Activated naive CD4-positive, alpha-beta T cell treated with anti-CD3 and anti-CD28 coated beads, Interleukin-2, amount 50 U/mL, for 16 hours (primary cell): ENCODE measurements around the gene PXDN.
A peak's percentile ranks its signal among the peaks of the same experiment; 100 is the strongest.

Experiments used
- DNase-seq: peaks from one replicate; pipeline ENCODE4 v3.0.0-alpha.2; 2020

PXDN gene

DNA sequence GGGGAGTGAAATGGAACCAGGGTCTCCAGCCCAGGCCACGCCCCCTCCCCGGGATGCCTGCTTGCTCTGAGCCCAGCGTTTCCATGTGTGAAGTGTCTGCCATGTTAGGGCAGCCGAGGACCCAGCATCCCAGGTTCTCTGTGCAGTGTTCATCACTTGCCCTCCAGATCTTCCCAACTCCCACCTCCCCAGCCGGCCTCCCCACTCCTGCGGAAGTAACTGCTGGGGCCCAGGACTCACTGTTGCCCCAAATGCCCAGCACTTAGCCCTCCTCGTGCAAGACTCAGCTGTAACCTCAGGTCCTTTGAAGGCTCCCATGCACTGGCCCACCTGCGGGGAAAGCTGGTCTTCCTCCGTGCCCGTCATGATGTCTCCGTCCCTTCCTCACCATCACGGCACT is 9.7 kb upstream of the PXDN start:
- DNase-seq: no peak

DNA sequence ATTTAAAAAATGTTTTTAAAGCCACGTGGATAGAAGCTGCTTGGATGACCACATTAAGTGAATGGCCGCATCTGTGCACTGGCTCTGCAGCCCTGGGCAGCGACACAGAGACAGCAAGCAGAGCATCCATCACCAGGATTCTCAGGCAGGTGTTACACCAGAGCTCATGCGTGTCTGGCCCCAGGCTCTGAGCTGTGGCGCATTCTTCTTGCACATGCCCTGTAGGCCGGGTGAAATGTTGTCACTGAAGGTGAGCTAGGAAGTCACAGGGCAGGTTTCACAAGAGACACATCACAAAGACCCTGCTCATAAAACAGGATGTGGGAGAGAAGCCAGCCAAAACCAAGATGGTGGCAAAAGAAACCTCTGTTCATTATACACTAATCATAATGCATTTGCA is 8.4 kb upstream of the PXDN start:
- no peak for DNase-seq

DNA sequence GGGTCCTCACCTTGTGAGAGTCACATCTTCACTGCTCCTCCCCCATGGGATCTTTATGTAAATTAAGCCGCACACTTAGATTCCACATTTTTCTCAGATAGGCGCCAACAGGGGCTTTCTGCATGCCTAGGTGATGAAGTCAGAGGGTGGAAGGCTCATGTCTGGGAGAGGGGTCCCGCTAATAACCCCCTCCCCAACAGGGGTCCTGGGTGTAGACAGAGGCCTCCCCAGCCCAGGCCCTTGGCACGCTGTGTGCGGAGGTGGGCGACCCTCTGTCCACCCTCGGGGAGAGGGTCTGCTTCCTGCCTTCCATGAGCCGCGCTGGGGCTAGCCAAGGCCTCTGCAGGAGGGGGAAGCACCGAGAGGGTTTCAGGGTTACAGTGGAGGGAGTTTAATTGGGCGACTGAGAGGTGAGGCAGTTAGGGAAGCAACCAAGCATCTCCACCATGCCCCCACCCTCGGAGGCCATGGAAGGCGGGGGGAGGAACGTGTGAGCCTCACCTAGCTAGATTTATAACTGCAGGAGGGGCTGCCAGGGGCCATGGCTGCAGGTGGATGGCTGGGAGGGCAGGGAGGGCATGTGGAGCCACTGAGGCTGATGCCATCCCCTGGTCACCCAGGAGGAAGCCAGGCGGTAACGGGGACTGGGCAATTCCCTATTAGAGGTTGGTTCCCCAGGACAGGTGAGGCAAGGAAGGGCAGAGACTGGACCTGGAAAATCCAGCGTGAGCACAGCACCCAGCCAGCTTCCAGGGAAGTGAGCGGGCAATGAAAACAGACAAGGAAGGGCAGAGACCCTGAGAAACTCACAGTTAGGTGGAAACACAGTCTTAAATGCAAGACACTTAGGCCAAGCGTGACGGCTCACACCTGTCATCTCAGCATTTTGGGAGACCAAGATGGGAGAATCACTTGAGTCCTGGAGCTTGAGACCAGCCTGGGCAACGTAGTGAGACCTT is 7.7 kb upstream of the PXDN start:
- no peak for DNase-seq

DNA sequence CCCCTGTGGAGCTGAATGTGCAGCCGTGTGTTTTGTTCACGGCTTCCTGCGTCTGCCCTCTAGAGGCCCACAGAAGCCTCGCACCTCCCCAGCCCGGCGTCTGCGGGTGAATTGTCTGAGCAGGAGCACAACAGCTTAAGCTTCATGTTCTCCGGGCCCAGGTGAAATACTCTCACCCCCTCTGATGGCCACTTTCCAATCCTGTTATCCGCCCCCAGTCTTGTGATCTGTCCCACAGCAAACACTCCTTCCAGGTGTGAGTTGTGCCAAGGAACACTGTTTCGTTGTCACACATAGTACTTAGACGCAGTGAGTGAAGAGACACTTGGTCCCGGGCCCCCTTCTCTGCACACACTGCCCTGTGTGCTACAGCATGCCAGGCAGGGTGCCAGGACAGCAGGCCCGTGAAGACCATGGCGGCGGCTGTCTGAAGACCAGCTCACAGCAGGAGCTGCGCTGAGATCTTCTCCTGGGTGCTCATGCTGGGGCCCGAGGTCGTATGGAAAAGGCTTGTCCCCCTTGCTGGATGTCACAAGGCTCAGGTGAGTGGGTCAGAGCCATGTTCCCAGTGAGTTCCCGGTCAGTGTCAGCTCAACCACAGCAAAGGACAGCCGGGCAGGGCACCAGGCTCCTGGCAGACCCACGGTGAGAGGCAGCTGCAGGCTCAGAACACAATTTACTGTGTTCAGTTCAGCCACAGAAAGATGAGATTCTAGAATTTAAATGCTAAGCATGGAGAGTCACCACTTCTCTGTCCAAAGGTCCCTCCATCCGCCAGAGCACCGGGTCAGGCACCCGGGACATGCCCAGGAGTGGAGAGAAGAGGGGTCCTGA is 6.8 kb upstream of the PXDN start:
- peak; percentile 30 for DNase-seq

DNA sequence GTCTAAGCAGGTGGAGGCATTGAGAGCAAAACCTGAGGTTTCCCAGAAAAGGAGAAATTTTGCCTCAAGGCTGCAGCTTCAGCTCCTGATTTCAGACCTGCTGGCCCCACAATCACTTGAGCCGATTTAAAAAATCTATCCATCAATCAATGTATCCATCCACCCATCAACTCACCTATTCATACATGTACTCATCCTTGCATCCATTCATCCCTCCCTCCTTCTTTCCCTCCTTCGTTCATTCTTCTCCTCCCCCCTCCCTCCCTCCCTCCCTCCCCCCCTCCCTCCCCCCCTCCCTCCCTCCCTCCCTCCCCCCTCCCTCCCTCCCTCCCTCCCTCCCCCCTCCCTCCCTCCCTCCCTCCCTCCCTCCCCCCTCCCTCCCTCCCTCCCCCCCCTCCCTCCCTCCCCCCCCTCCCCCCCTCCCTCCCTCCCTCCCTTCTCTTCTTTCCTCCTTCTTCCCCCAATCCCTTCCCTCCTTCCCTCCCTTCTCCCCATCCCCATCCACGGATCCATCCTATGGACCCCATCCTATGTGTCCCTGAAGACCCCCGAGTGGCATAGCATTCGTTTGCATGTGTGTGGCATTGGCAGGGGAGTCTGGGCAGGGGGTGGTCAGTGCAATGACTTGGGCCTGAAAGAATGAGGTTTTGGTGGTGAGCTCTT is 6.1 kb upstream of the PXDN start:
- DNase-seq: no peak

DNA sequence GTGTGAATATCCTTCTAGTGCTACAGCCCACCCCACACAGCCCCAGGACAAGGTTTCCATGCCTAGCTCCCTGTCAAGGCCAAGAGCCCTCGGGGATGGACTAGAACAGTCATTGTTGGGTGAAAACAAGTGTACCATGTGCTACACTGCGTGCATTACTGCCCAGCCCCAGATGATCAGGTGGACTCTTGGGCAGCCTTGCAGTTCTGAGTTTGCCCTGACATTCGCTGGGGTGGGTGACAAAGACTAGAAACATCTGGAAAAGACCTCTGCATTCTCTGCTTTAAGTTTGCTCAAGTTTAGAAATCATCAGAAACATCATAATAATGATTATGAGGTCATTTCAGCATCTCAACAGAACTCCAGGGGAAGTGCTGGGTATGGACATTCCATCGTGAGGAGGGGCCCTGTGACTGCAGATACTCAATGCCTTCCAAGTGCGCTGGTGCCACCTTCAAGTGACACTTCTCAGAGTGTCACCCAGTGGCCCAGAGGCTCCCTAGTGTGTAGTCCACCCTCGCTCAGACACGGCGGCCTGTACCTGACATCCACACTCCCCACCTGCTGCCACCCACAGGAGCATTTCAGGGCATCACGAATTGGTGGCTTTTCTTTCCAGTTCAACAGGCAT is 5.3 kb upstream of the PXDN start:
- no peak for DNase-seq

DNA sequence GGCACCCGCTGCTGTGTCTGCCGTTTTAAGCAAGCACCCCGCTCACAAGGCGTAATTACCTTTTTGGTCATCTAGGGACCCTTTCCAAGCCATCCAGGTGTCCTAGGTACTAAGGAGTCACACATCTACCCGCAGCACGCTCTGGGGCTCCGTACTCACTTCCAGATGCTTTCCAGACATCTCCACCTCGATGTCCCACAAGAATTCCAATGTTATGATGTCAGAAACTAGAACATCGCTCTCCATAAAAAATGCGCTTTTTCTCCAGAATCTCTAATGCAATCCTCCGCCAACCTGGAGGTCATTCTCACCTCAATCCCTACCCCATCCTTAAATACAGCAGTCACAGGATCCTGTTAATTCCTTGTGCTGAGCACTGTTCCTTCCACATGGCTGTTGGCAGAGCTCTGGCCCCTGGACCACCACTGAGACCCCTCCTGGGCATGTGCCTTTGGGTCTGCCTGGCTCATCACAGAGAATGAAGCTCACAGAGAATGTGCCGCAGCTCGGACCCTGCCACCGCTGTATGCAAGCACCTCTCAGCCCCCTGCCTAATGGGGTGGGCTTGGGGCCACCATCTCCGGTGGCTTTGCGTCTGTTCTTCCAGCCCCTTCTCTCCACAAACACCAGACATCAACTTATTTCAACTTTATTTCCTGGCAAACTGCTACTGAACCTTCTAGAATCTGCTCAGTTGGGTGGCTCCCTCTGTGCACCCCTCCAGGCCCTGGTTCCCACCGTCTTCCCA is 4.6 kb upstream of the PXDN start:
- DNase-seq: no peak

DNA sequence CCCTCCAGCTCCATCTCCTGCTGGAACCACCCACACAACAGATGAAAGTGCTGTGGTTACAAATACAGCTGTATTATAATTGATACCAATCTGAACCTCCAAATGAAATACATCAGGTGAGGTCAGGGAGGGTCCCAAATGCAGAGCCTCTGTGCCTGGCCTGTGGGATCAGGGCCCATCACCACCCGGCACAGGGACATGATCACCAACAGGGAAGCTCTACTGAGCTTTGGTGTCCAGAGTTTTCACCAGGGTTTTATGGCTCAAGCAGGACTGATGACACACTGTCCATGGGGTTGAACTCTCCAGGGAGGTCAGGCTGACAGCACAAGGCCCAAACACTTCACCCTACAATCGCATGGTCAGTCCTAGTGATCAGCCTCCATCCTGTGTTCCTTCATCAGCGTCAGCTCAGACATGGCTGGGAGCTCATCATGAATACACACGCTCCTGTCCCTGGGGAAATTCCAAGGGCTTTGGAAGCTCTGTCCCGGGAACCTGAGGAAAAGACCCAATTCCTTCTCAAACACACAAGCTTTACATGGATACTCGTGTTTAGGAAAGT is 3.9 kb upstream of the PXDN start:
- no peak for DNase-seq

DNA sequence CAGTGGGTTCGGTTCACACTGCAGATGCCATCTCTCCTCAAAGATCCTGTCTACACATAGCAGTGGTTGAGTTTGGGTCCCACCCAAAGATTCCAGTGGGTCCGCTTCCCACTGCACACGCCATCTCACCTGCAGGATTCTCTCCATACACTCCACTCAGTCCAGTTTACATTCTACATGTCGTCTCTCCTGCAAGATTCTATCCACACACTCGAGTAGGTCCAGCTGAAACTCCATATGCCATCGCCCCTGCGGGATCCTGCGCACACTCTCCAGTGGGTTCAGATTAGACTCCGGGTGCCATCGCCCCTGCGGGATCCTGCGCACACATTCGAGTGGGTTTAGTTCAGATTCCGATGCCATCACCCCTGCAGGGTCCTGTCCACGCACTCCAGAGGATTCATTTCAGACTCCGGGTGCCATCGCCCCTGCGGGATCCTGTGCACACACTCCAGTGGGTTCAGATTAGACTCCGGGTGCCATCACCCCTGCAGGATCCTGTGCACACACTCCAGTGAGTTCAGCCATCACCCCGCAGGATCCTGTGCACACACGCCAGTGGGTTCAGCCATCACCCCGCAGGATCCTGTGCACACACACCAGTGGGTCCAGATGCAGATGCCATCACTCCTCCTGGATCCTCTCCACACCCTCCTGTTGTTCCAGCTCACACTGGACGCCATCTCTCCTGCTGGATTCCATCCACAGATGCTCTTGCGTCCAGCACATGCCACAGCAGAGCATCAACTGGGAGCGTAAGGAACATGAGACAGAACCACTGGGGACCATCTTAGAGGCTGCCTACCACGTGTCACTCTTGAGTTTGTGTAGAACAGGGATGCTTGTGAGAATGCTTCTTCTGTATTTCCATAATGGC is 3.0 kb upstream of the PXDN start:
- no peak for DNase-seq

DNA sequence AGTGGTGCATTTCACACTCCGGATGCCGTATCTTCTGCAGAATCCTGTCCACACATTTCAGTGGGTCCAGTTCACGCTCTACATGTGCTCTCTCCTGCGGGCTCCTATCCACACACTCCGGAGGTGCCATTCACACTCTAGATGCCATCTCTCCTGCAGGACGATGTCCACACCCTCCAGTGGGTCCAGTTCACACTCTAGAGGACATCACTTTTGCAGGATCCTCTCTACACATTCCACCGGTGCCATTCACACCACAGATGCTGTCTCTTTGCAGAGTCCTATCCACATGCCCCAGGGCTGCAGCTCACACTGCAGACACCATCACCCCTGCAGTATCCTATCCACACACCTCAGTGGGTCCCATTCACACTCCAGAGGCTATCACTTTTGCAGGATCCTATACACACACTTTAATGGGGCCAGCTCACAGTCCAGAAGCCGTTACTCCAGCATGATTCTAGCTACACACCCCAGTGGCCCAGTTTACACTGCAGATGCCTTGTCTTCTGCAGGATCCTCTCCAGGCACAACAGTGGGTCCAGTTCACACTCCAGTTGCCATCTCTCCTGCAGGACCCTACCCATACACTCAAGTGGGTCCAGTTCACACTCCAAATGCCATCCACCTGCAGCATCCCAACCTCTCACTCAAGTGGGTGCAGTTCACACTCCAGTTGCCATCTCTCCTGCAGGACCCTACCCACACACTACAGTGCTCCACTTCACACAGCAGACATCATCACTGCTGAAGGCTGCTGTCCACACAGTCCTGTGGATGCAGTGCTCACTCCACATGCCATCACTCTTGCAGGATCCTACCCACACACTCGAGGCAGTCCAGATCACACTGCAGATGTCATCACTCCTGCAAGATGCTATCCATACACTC is 2.1 kb upstream of the PXDN start:
- no peak for DNase-seq

DNA sequence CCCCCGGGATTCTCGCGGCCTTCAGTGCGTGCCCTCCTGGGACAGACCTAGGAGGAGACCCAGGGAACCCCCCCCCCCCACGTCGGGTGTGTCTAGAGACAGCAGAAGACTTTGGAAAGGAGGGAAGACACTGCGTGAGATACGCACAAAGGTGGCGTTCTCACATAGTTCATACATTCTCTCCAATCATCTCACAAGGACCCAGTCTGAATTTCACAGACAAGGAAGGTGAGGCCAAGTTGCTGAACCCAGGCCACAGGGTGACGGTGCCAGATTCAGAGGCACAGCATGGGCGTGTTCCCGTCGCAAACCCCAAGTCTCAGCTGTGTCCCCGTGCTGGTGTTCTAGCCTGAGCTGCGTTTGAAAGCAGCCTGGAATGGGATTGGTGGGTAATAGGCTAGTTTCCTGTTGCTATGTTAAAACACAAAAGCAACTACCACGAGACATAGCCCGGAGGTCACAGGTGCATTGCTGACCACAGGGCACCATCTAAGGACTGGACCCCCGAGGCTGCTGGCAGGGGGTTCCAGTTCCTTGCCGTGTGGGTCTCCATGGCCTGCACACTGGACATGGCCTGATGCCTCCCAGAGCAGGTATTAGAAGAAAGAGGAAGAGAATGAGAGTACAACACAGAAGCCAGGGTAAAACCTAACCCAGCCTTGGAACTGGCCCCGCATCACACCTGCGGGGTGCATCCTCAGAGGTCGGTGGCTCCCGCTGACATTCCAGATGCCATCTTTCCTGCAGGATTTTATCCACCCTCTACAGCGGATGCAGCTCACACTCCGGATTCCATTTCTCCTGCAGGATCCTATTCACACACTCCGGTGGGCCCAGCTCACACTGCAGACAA is 1.1 kb upstream of the PXDN start:
- no peak for DNase-seq

DNA sequence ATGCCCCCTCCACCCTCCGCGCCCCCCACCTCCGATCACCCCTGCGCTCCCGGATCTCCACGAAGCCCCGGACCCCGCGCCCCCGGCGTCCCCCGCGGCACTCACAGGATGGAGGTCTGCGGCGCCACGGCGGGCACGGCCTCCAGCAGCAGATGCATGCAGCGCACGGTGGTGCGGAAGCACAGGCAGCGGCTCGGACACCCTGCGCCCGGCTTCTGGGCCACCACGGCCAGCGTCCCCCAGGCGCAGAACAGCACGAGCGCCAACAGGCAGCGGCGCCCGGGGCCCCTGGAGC is 217 bp downstream of the PXDN start:
- no peak for DNase-seq

DNA sequence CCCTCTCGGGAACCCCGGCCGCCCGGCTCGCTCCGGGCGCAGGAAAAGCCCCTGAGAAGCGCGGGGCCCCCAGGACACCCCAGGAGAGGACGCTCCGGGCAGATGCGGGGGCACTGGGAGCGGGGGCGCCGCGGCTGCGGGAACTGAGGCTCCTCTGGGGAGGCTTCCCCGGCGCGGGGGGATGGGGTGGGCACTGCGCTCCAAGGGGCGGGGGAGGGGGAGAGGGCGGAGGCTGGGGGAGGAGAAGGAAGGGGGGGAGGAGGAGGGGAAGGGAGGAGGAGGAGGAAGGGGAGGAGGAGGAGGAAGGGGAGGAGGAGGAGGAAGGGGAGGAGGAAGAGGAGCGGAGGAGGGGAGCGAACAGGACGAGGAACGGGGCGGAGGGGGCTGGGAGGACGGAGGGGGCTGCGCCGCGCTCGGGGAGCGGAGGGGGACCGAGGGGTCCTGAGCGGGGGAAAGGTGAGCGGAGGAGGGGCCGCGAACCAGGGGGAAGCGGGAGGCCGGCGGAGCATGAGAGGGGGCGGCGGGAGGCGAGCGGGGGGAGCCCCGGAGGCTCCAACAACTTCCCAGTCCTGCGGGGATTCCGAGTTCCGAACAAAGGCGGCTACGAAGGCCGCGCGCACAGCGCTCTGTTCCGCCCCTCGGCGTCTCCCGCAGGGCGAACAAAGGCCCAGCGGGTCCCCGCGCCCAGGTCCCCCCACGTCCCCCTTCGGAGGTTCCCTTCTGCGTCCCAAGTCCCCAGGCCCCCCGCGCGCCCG is 742 bp downstream of the PXDN start:
- no peak for DNase-seq

DNA sequence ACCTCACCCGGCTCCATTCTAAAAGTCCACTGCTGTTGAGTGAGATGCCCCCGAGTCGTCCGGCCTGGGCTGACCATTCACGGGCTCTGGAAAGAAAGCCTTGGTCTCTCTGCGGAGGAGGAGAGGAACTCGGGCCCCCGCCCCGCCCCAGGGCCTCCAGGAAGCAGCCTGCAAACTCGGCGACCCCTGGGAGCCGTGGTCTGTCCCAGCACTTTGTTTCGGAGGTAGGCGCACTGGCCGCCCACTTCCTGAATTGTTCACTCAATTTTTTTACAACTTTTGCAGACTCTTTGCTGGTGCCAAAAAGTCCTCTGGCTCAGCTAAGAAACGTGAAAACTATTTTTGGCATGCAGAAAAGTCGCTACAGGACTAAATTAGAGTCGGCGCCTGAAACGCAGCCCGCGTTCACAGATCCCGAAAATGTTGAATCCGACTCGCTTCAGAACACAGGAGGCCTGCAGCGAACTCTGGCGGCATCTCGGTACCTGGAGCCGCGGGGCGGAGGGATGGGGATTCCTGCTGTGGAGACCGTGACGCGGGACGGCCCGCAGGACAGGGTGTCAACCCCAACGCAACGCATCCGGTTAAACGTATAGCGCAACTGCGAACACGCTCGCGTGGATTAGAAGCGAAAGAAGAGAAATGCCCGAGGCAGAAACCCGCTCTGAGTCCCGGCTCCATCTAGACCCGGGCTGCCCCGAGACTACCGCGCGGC is 1.5 kb downstream of the PXDN start:
- DNase-seq: no peak

DNA sequence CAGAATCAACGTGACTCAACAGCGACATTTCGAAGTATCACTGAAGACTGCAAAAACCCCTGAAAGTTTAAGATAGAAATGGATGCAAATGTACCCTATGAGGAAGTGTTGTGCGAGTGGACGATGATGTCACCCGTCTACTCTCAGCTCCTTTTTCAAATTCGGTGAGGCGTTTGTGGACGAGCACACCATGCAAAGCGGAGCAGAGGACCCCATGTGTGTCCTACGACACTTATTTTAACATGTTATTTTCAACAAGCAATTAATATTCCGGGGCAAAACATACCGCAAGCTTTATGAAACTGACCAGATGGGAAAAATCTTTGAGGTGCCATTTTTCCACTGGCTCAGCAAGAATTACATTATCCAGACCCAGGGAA is 2.0 kb downstream of the PXDN start:
- no peak for DNase-seq

DNA sequence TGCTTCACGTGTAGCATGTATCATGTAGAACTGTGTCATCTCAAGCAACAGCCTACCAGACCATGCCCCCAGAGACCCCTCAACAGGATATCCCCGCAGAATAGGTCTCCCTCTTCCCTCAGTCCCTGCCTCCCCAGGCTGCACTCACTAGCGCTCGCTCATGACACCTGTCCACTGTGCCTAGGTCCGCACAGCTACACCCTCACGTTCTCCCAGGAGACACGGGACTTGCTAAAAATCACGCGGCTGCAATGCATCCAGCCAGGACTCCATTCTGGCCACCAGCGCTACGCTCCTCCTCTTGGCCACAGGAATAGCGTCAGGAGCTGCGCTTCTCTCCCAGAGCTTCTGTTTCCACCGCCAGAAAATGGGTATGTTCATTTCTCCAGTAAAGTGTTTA is 2.5 kb downstream of the PXDN start:
- DNase-seq: no peak

DNA sequence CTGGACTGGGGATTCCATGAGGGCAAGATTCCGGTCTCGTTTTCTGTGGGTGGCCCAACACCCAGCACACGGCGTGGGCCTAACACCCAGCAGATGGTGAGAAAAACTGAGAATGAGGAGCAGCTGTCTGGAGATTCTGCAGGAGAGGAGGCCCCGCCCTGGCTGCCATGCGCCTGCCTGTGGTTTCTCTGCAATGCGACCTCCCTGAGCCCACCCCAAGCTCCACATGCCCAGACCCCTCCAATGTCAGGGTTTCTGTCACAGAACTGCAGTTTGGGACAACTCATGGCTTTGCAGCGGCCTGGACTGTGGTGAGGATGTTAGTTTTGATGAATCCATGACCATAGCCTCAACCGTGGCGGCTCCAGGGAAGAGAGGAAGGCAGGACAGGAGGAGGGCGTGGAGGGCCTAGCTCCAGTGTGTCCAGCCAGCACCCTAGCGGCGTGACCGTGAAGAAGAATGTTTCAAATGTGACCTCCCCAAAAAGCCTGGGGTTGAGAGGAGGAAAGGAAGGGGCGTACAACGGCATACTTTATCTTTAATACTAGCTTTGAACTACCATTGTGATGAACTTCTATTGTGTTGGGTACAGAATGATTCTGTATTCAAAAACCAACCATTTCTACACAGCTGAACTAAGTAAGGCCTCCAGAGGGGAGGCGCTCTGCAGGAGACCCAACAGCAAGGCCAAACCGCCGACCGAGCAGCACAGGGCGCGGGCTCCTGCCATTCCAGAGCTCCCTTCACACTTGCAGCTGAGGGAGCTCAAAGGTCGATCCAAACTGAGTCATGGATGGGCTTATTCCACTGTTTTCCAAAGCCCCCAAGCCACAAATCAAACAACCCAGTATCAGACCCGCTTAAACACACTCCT is 3.4 kb downstream of the PXDN start:
- DNase-seq: no peak
